Measurements from ENCODE around the gene B3GNT9. TPM values are rescaled to one million over a fixed set of nuclear protein-coding genes. Genes with fewer than 3 reads are reported as not detected.

Gene B3GNT9
- total and polyA plus RNA-seq, 2 of the 8 experiments (the other 6 are each of a cell fraction or from before 2014, with no cell fraction given): 3.5 to 9.0 TPM

DNA sequence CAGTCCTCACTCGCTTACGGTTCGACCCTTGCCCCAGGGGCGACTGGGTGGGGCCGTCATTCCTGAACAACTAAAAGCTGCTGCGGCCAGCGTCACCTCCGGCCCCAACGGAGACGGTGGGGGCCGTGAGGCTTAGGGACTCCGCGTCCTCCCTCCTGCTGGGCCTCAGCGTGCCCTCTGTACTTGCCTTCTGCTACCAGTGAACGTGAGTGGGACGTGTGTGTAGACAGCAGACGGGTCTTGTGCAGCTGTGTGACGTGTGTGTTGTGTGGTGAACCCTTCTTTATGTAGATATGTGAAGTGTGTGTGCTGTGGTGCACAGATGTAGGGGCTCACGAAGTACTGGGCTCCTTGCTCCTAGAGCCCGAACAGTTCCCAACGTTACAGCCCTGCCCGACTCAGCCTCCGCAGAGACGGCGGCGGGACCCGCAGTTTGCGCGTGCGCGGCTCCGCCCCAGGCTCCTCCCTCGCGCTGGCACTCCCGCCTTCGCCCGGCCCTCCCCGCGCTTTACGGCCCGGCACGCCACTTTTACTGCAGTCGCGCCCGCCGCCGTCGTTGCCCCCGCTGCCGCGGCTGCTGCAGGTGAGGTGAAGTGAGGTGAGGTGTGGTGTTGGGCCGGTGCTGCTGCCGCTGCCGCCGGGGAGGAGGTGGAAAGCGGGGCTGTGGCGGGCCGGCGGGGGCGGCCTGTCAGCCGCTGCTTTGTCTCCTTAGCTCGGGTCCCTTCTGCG lies 41.2 kb downstream of the B3GNT9 start, which contains the start of gene PHAF1 (continued):
- TF ChIP-seq TEAD4 (IDR thresholded peaks at IDR 0.05; ENCODE audit: low read depth, low read length) (no peak), BCL11A (IDR thresholded peaks at IDR 0.05; ENCODE audit: low read depth in 2 of 2, low read length in 2 of 2) (no peak), JUND (IDR thresholded peaks at IDR 0.05; ENCODE audit: low read length) (no peak), SP2 (IDR thresholded peaks at IDR 0.05; ENCODE audit: low read length) (no peak), CHD1 (IDR thresholded peaks at IDR 0.05; ENCODE audit: low read depth, low read length) (no peak), BACH1 (IDR thresholded peaks at IDR 0.05; ENCODE audit: low read length) (no peak), GTF2F1 (IDR thresholded peaks at IDR 0.05; ENCODE audit: borderline replicate concordance, low read depth, low read length) (no peak), BRCA1 (IDR thresholded peaks at IDR 0.05; ENCODE audit: low read depth, low read length) (no peak), HDAC6 (IDR thresholded peaks at IDR 0.05; ENCODE audit: low read depth, low read length) (no peak), POU5F1 (IDR thresholded peaks at IDR 0.05; ENCODE audit: low read depth, low read length) (no peak), EP300 (IDR thresholded peaks at IDR 0.05; ENCODE audit: borderline replicate concordance in 1 of 2, low read depth in 2 of 2, low read length in 2 of 2) (peak in 1 of 2 experiments; percentile 39; a peak in 1 of 3 replicates), MAFK (IDR thresholded peaks at IDR 0.05; ENCODE audit: low read depth, low read length) (no peak), CBX5 (IDR thresholded peaks at IDR 0.05; ENCODE audit: low read depth, low read length) (no peak), HDAC2 (IDR thresholded peaks at IDR 0.05; ENCODE audit: borderline replicate concordance in 1 of 2, low read depth in 2 of 2, low read length in 2 of 2) (no peak), GABPA (IDR thresholded peaks at IDR 0.05; ENCODE audit: borderline replicate concordance, insufficient read depth, low read length) (no peak), FOSL1 (IDR thresholded peaks at IDR 0.05; ENCODE audit: insufficient read depth, low read depth, low read length) (no peak), ASH2L (IDR thresholded peaks at IDR 0.05; ENCODE audit: low read length) (peak; percentile 50), CREB1 (IDR thresholded peaks at IDR 0.05) (peak; percentile 68), SRF (IDR thresholded peaks at IDR 0.05; ENCODE audit: low read depth, low read length) (no peak), TCF12 (IDR thresholded peaks at IDR 0.05; ENCODE audit: low read depth, low read length) (no peak), SP1 (IDR thresholded peaks at IDR 0.05; ENCODE audit: low read depth, low read length) (no peak)
- TF ChIP-seq, protein P1, sequence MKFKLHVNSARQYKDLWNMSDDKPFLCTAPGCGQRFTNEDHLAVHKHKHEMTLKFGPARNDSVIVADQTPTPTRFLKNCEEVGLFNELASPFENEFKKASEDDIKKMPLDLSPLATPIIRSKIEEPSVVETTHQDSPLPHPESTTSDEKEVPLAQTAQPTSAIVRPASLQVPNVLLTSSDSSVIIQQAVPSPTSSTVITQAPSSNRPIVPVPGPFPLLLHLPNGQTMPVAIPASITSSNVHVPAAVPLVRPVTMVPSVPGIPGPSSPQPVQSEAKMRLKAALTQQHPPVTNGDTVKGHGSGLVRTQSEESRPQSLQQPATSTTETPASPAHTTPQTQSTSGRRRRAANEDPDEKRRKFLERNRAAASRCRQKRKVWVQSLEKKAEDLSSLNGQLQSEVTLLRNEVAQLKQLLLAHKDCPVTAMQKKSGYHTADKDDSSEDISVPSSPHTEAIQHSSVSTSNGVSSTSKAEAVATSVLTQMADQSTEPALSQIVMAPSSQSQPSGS (IDR thresholded peaks at IDR 0.05; ENCODE audit: low read length): no peak
- TF ChIP-seq, protein P2, sequence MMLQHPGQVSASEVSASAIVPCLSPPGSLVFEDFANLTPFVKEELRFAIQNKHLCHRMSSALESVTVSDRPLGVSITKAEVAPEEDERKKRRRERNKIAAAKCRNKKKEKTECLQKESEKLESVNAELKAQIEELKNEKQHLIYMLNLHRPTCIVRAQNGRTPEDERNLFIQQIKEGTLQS (IDR thresholded peaks at IDR 0.05; ENCODE audit: insufficient read depth, low read depth, low read length): peak; percentile 90
